WTC11 (cell line): ENCODE results near the gene ADGRV1. TPM values are rescaled to one million over a fixed set of nuclear protein-coding genes. Genes with fewer than 3 reads are reported as not detected.

Experiments used
- ATAC-seq: fragments of 200-7000 bp; cut with Tn5 transposase; 2 replicates; pipeline ENCODE4 v1.10.0; 2021; ENCODE audit warnings: mild to moderate bottlenecking, moderate library complexity
- CTCF ChIA-PET: fragments of 300-600 bp; sonication (Branson Sonifier 250); formaldehyde crosslinking; loops from one replicate; lab custom pipeline; 2021; ENCODE audit warnings: antibody characterized with exemption; lab: Charles Lee
- POLR2A ChIA-PET: fragments of 350-600 bp; sonication (Branson Sonifier 250); formaldehyde crosslinking; loops from one replicate; lab custom pipeline; 2021; ENCODE audit warnings: antibody characterized with exemption; lab: Charles Lee
- DNase-seq: peaks from one replicate; pipeline ENCODE4 v3.0.0; 2021; ENCODE audit warnings: low spot score
- H3K27ac Mint-ChIP-seq: 2 replicates; pipeline ENCODE4 v1.8.0; 2021; ENCODE audit warnings: mixed read lengths
- H3K27me3 Mint-ChIP-seq: 2 replicates; pipeline ENCODE4 v1.8.0; 2021; ENCODE audit warnings: low read depth, mild to moderate bottlenecking, moderate library complexity, mixed read lengths
- H3K36me3 Mint-ChIP-seq: 2 replicates; pipeline ENCODE4 v1.8.0; 2021; ENCODE audit warnings: mixed read lengths
- H3K4me1 Mint-ChIP-seq: 2 replicates; pipeline ENCODE4 v1.8.0; 2022; ENCODE audit warnings: mixed read lengths
- H3K4me3 Mint-ChIP-seq: 2 replicates; pipeline ENCODE4 v1.8.0; 2021; ENCODE audit warnings: mild to moderate bottlenecking, moderate library complexity, mixed read lengths
- H3K9me3 Mint-ChIP-seq: 2 replicates; pipeline ENCODE4 v1.8.0; 2021; ENCODE audit warnings: mixed read lengths
- AR ChIP-seq: fragments of 250-450 bp; sonication (Bioruptor Pico); IDR thresholded peaks from 2 replicates; pipeline ENCODE4 v1.9.0; 2021; ENCODE audit warnings: mild to moderate bottlenecking
- E2F4 ChIP-seq: sonication (generic); formaldehyde crosslinking; IDR thresholded peaks from 2 replicates; pipeline ENCODE4 v1.8.1; 2022; ENCODE audit warnings: low read depth, mild to moderate bottlenecking, moderate library complexity, missing genetic modification reagents, borderline replicate concordance
- ERG ChIP-seq: fragments of 250-450 bp; sonication (Bioruptor Pico); IDR thresholded peaks from 2 replicates; pipeline ENCODE4 v1.8.0; 2021; ENCODE audit warnings: mild to moderate bottlenecking
- FOXP4 ChIP-seq: sonication (generic); formaldehyde crosslinking; IDR thresholded peaks from 2 replicates; pipeline ENCODE4 v1.8.0; 2022; ENCODE audit warnings: mild to moderate bottlenecking, missing genetic modification reagents
- HMGA2 ChIP-seq: fragments of 250-450 bp; sonication (Bioruptor Pico); IDR thresholded peaks from 2 replicates; pipeline ENCODE4 v1.4.0; 2021; ENCODE audit warnings: mild to moderate bottlenecking, moderate library complexity
- JAZF1 ChIP-seq: fragments of 250-450 bp; sonication (Bioruptor Pico); IDR thresholded peaks from 2 replicates; pipeline ENCODE4 v1.9.0; 2021; ENCODE audit warnings: moderate library complexity, mild to moderate bottlenecking, inconsistent platforms
- MXD4 ChIP-seq: fragments of 250-450 bp; sonication (Bioruptor Pico); IDR thresholded peaks from 2 replicates; pipeline ENCODE4 v1.8.0; 2021; ENCODE audit warnings: mild to moderate bottlenecking, moderate library complexity, borderline replicate concordance
- RELA ChIP-seq: sonication (generic); formaldehyde crosslinking; IDR thresholded peaks from 2 replicates; pipeline ENCODE4 v1.8.1; 2022; ENCODE audit warnings: missing genetic modification reagents, mild to moderate bottlenecking, borderline replicate concordance
- RORB ChIP-seq: fragments of 250-450 bp; sonication (Bioruptor Pico); IDR thresholded peaks from 2 replicates; pipeline ENCODE4 v1.9.0; 2021; ENCODE audit warnings: mild to moderate bottlenecking
- SMAD4 ChIP-seq: sonication (generic); formaldehyde crosslinking; IDR thresholded peaks from 2 replicates; pipeline ENCODE4 v1.8.0; 2022; ENCODE audit warnings: mild to moderate bottlenecking, missing genetic modification reagents
- STAT6 ChIP-seq: sonication (generic); formaldehyde crosslinking; conservative IDR thresholded peaks from 2 replicates; pipeline ENCODE4 v1.8.1; 2023; ENCODE audit warnings: mild to moderate bottlenecking, low read depth, missing genetic modification reagents, moderate library complexity
- TEAD1 ChIP-seq: sonication (generic); formaldehyde crosslinking; IDR thresholded peaks from 2 replicates; pipeline ENCODE4 v1.8.0; 2022; ENCODE audit warnings: mild to moderate bottlenecking, missing genetic modification reagents
- TP53 ChIP-seq: sonication (generic); formaldehyde crosslinking; IDR thresholded peaks from 2 replicates; pipeline ENCODE4 v1.8.1; 2023; ENCODE audit warnings: mild to moderate bottlenecking, missing genetic modification reagents
- USF1 ChIP-seq: sonication (generic); formaldehyde crosslinking; IDR thresholded peaks from 2 replicates; pipeline ENCODE4 v1.8.0; 2022; ENCODE audit warnings: mild to moderate bottlenecking, missing genetic modification reagents
- ZNF138 ChIP-seq: sonication (generic); formaldehyde crosslinking; conservative IDR thresholded peaks from 2 replicates; pipeline ENCODE4 v1.8.1; 2022; ENCODE audit warnings: mild to moderate bottlenecking, moderate library complexity, missing genetic modification reagents
- ZNF317 ChIP-seq: sonication (generic); formaldehyde crosslinking; IDR thresholded peaks from 2 replicates; pipeline ENCODE4 v1.8.1; 2023; ENCODE audit warnings: low read depth, mild to moderate bottlenecking, moderate library complexity, missing genetic modification reagents, borderline replicate concordance
- total RNA-seq: library from RNA; stranded (reverse); gene quantifications from 3 replicates; pipeline ENCODE4 v1.2.3, GENCODE V29; 2021

ADGRV1 gene
- total RNA-seq, 1 experiment from 2014 or later: 74.5 TPM

GRCh38 chr5:90563108-90563507, 4.5 kb downstream of the ADGRV1 start:
- peaks cover 10% of the 10 kb centered on the region for H3K9me3 Mint-ChIP-seq
- ATAC-seq (no peak), DNase-seq (no peak)
- peaks cover 14% of the 10 kb centered on the region for H3K36me3 Mint-ChIP-seq
- H3K27ac Mint-ChIP-seq: peak overlapping the region; percentile 42
- H3K4me3 Mint-ChIP-seq: peak overlapping the region; percentile 46
- CTCF ChIA-PET: no interaction called here
- no peaks in the 10 kb centered on the region for H3K27me3 Mint-ChIP-seq
- H3K4me1 Mint-ChIP-seq: peaks cover 62% of the 10 kb centered on the region
- POLR2A ChIA-PET: no interaction called here
- no peak for TF ChIP-seq STAT6 (CRISPR knock-in tag)
- TF ChIP-seq ERG (CRISPR knock-in tag): no peak
- TF ChIP-seq RORB (CRISPR knock-in tag): no peak
- TF ChIP-seq AR (CRISPR knock-in tag): no peak
- TF ChIP-seq TEAD1 (CRISPR knock-in tag): no peak; the same call in 1 of the 2 replicates
- TF ChIP-seq ZNF317 (CRISPR knock-in tag): 0 out of 2 replicates have a peak, but pooled peaks have one; percentile 7
- TF ChIP-seq JAZF1 (CRISPR knock-in tag): no peak

- H3K4me3 Mint-ChIP-seq: no peak overlapping the region
- TF ChIP-seq RORB (CRISPR knock-in tag) (no peak), SMAD4 (CRISPR knock-in tag) (no peak), FOXP4 (no peak), E2F4 (CRISPR knock-in tag) (no peak), HMGA2 (CRISPR knock-in tag) (no peak), MXD4 (CRISPR knock-in tag) (no peak), USF1 (CRISPR knock-in tag) (no peak), ZNF138 (CRISPR knock-in tag) (no peak), TP53 (no peak), RELA (CRISPR knock-in tag) (no peak)
- H3K36me3 Mint-ChIP-seq: peaks cover 32% of the 10 kb centered on the region
- H3K9me3 Mint-ChIP-seq: peaks cover 32% of the 10 kb centered on the region
- ChIA-PET CTCF (no interaction called here), POLR2A (no interaction called here)
- ATAC-seq (no peak), DNase-seq (no peak)
- peaks cover 70% of the 10 kb centered on the region for H3K4me1 Mint-ChIP-seq
- no peaks in the 10 kb centered on the region for H3K27me3 Mint-ChIP-seq
- H3K27ac Mint-ChIP-seq: peak overlapping the region; percentile 14; the same call in 1 of the 2 replicates
Observed at GRCh38 chr5:90565491-90565890, 6.9 kb downstream of the ADGRV1 start.
